Hepatocyte (in vitro differentiated cells): ENCODE results near the gene LTN1.

ENCODE experiments used
- CTCF ChIP-seq: fragments of 200-600 bp; sonication (generic); IDR thresholded peaks from 2 replicates; pipeline ENCODE4 v1.5.1; 2016; ENCODE audit warnings: antibody characterized with exemption, mild to moderate bottlenecking; ENCODE audit not compliant: poor library complexity
- EZH2 ChIP-seq: fragments of 200-600 bp; sonication (generic); IDR thresholded peaks from 2 replicates; pipeline ENCODE4 v1.6.1; 2016; ENCODE audit warnings: antibody characterized with exemption, mild to moderate bottlenecking, borderline replicate concordance
- EZH2phosphoT487 ChIP-seq: fragments of 200-600 bp; sonication (generic); IDR thresholded peaks from one replicate; pipeline ENCODE4 v1.6.1; 2018; ENCODE audit warnings: antibody characterized with exemption, mild to moderate bottlenecking, low read depth, moderate library complexity; ENCODE audit not compliant: unreplicated experiment, severe bottlenecking

- TF ChIP-seq CTCF (no peak), EZH2 (no peak), EZH2phosphoT487 (no peak)
Measured at GRCh38 chr21:28908351-28908750, 84.3 kb downstream of the LTN1 start.
